ENCODE measurements around the gene HNRNPC. TPM values are rescaled to one million over a fixed set of nuclear protein-coding genes. Genes with fewer than 3 reads are reported as not detected.
A peak's percentile ranks its signal among the peaks of the same experiment; 100 is the strongest.
"Not testable (repeated sequence)": the region's sequence is repeated elsewhere in the genome, so short reads cannot be mapped to it uniquely, and the experiment has no call there.

Gene HNRNPC
- total and polyA plus RNA-seq, 9 of the 15 experiments (the other 6 are each of a cell fraction or from before 2014, with no cell fraction given) = 679 to 1,557 (median 1,191) TPM

GRCh38 chr14:21165002-21165605 is 104.1 kb downstream of the HNRNPC start:
- WGBS (ENCODE audit: insufficient coverage, low coverage, missing lambda C conversion rate) = 2% methylated on average over 7 of the region's 7 CpGs
- H3K27ac ChIP-seq (ENCODE audit: extremely low read depth, low read depth, low read length); H3K4me2 ChIP-seq (ENCODE audit: insufficient read depth, low read length); H3K9me1 ChIP-seq (ENCODE audit: control insufficient read depth, insufficient read depth, low read length); H3K9ac ChIP-seq (ENCODE audit: insufficient read depth in 1 of 2, low read depth in 2 of 2, low read length in 2 of 2); H3K9me3 ChIP-seq (replicated peaks; ENCODE audit: control insufficient read depth, insufficient read depth, low read depth, low read length); CTCF ChIA-PET (ENCODE audit: low intra/inter-chr PET ratio); in situ Hi-C loops (cut with MboI); H2AFZ ChIP-seq (ENCODE audit: low read depth, low read length); intact Hi-C loops (cut with micrococcal nuclease); H3K79me2 ChIP-seq (ENCODE audit: control insufficient read depth, insufficient read depth, low read length); H3K27me3 ChIP-seq (ENCODE audit: control insufficient read depth in 2 of 2, insufficient read depth in 2 of 2, low read length in 2 of 2); H4K20me1 ChIP-seq (replicated peaks; ENCODE audit: control insufficient read depth, insufficient read depth, low read length); BruUV-seq (replicated peaks); H3K4me3 ChIP-seq; H3K4me1 ChIP-seq (replicated peaks in 1 of 2; ENCODE audit: control insufficient read depth in 2 of 2, insufficient read depth in 2 of 2, low read length in 2 of 2); DNase-seq (ENCODE audit: extremely low read depth in 1 of 4, low spot score in 3 of 4); FAIRE-seq; H3K36me3 ChIP-seq (ENCODE audit: control insufficient read depth, insufficient read depth, low read length): not testable (repeated sequence)
- POLR2A ChIA-PET = interaction anchor here (1.7 kb wide), 1 partner anchor 8 kb away, joined by 5 read pairs; no protein-coding TSS in a partner anchor
- TF ChIP-seq GABPA (tag; conservative IDR thresholded peaks at IDR 0.05; ENCODE audit: low read depth) (0 out of 2 replicates have a peak, but pooled peaks have one; percentile 19), ETV1 (tag; conservative IDR thresholded peaks at IDR 0.05; ENCODE audit: low read depth) (peak; percentile 46; the same call in 1 of the 2 replicates)
- peak; percentile 49; the same call in 2 of the 3 replicates for ATAC-seq

GRCh38 chr14:21163871-21164291 is 105.4 kb downstream of the HNRNPC start:
- H3K4me2 ChIP-seq (ENCODE audit: insufficient read depth, low read length) = no peak overlapping the region
- CTCF ChIA-PET (ENCODE audit: low intra/inter-chr PET ratio) = no interaction called here
- DNase-seq (ENCODE audit: extremely low read depth in 1 of 4, low spot score in 3 of 4) (no peak), ATAC-seq (no peak), FAIRE-seq (no peak)
- H2AFZ ChIP-seq (ENCODE audit: low read depth, low read length) = no peak overlapping the region
- no peak for TF ChIP-seq JUND (IDR thresholded peaks at IDR 0.05; ENCODE audit: borderline replicate concordance, low read depth, low read length)
- no peak for TF ChIP-seq JUND (tag; IDR thresholded peaks at IDR 0.05; ENCODE audit: borderline replicate concordance, low read depth, low read length)
- no peak for TF ChIP-seq ARID1B (IDR thresholded peaks at IDR 0.05)
- intact Hi-C loops (cut with micrococcal nuclease) = no loop called here
- POLR2A ChIA-PET = interaction anchor here (0.6 kb wide), 1 partner anchor 16 kb away, joined by 8 read pairs; no protein-coding TSS in a partner anchor
- no peak overlapping the region for H3K4me3 ChIP-seq
- H4K20me1 ChIP-seq (replicated peaks; ENCODE audit: control insufficient read depth, insufficient read depth, low read length) = no peaks in the 10 kb centered on the region
- no peaks in the 10 kb centered on the region for H3K79me2 ChIP-seq (ENCODE audit: control insufficient read depth, insufficient read depth, low read length)
- H3K9ac ChIP-seq (ENCODE audit: insufficient read depth in 1 of 2, low read depth in 2 of 2, low read length in 2 of 2) = no peak overlapping the region
- no peaks in the 10 kb centered on the region for H3K9me1 ChIP-seq (ENCODE audit: control insufficient read depth, insufficient read depth, low read length)
- in situ Hi-C loops (cut with MboI) = no loop called here
- no peak overlapping the region for H3K27ac ChIP-seq (ENCODE audit: extremely low read depth, low read depth, low read length)
- WGBS (ENCODE audit: insufficient coverage, low coverage, missing lambda C conversion rate) = 8% methylated on average over 4 of the region's 4 CpGs
- H3K4me1 ChIP-seq (replicated peaks in 1 of 2; ENCODE audit: control insufficient read depth in 2 of 2, insufficient read depth in 2 of 2, low read length in 2 of 2) = no peaks in the 10 kb centered on the region; a peak in 1 of 5 replicates
- H3K27me3 ChIP-seq (ENCODE audit: control insufficient read depth in 2 of 2, insufficient read depth in 2 of 2, low read length in 2 of 2) = peaks cover 2 to 8% of the 10 kb centered on the region in 2 experiments; a peak in 2 of 5 replicates
- no TSS peak for BruUV-seq (replicated peaks)
- H3K9me3 ChIP-seq (replicated peaks; ENCODE audit: control insufficient read depth, insufficient read depth, low read depth, low read length) = no peaks in the 10 kb centered on the region
- H3K36me3 ChIP-seq (ENCODE audit: control insufficient read depth, insufficient read depth, low read length) = no peaks in the 10 kb centered on the region
